ENCODE results near the gene ATP2B2. TPM values are rescaled to one million over a fixed set of nuclear protein-coding genes. Genes with fewer than 3 reads are reported as not detected.

The ATP2B2 gene
- total and polyA plus RNA-seq, 2 experiments from 2014 or later: 0.66 to 1.8 TPM

- no peaks in the 10 kb centered on the region for H3K27me3 ChIP-seq
- H3K4me3 ChIP-seq: no peak overlapping the region
- H3K36me3 ChIP-seq (replicated peaks; ENCODE audit: insufficient read depth, low read depth): no peaks in the 10 kb centered on the region
- H3K9me3 ChIP-seq (ENCODE audit: low read depth): no peaks in the 10 kb centered on the region
- no peak for DNase-seq (ENCODE audit: low spot score)
- no peak overlapping the region for H3K4me2 ChIP-seq
- H3K79me2 ChIP-seq: no peaks in the 10 kb centered on the region
- H3K4me1 ChIP-seq (ENCODE audit: insufficient read depth): no peaks in the 10 kb centered on the region
- WGBS (ENCODE audit: low lambda C conversion rate, missing lambda C conversion rate): 85% methylated on average over 6 of the region's 6 CpGs
- TF ChIP-seq, protein P1, sequence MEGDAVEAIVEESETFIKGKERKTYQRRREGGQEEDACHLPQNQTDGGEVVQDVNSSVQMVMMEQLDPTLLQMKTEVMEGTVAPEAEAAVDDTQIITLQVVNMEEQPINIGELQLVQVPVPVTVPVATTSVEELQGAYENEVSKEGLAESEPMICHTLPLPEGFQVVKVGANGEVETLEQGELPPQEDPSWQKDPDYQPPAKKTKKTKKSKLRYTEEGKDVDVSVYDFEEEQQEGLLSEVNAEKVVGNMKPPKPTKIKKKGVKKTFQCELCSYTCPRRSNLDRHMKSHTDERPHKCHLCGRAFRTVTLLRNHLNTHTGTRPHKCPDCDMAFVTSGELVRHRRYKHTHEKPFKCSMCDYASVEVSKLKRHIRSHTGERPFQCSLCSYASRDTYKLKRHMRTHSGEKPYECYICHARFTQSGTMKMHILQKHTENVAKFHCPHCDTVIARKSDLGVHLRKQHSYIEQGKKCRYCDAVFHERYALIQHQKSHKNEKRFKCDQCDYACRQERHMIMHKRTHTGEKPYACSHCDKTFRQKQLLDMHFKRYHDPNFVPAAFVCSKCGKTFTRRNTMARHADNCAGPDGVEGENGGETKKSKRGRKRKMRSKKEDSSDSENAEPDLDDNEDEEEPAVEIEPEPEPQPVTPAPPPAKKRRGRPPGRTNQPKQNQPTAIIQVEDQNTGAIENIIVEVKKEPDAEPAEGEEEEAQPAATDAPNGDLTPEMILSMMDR (IDR thresholded peaks at IDR 0.05; ENCODE audit: poor library complexity): no peak
- no peak for TF ChIP-seq EZH2 (IDR thresholded peaks at IDR 0.05; ENCODE audit: borderline replicate concordance)
- TF ChIP-seq EZH2phosphoT487 (IDR thresholded peaks at IDR 0.05; ENCODE audit: low read depth, severe bottlenecking, unreplicated experiment): no peak
- no peaks in the 10 kb centered on the region for H3K9me2 ChIP-seq (replicated peaks; ENCODE audit: insufficient read depth)
- H3K27ac ChIP-seq: no peak overlapping the region
- no peak overlapping the region for H2AFZ ChIP-seq
- H4K20me1 ChIP-seq (ENCODE audit: insufficient read depth, poor library complexity, severe bottlenecking): no peaks in the 10 kb centered on the region
These were observed 148.3 kb downstream of the ATP2B2 start for GRCh38 chr3:10357095-10357494.

GRCh38 chr3:10356461-10356981 lies 148.9 kb downstream of the ATP2B2 start:
- H2AFZ ChIP-seq: no peak overlapping the region
- H3K27me3 ChIP-seq: no peaks in the 10 kb centered on the region

GRCh38 chr3:10354361-10355015 lies 150.9 kb downstream of the ATP2B2 start:
- no peaks in the 10 kb centered on the region for H3K27me3 ChIP-seq
- no peaks in the 10 kb centered on the region for H4K20me1 ChIP-seq (ENCODE audit: insufficient read depth, poor library complexity, severe bottlenecking)
- H3K4me1 ChIP-seq (ENCODE audit: insufficient read depth): no peaks in the 10 kb centered on the region
- H3K79me2 ChIP-seq: no peaks in the 10 kb centered on the region
- DNase-seq (ENCODE audit: low spot score): no peak
- no peak overlapping the region for H2AFZ ChIP-seq
- TF ChIP-seq, protein P1 (IDR thresholded peaks at IDR 0.05; ENCODE audit: poor library complexity): no peak
- TF ChIP-seq EZH2 (IDR thresholded peaks at IDR 0.05; ENCODE audit: borderline replicate concordance) (no peak), EZH2phosphoT487 (IDR thresholded peaks at IDR 0.05; ENCODE audit: low read depth, severe bottlenecking, unreplicated experiment) (no peak)
- no peak overlapping the region for H3K27ac ChIP-seq
- 60% methylated on average over 13 of the region's 13 CpGs for WGBS (ENCODE audit: low lambda C conversion rate, missing lambda C conversion rate)
- no peaks in the 10 kb centered on the region for H3K36me3 ChIP-seq (replicated peaks; ENCODE audit: insufficient read depth, low read depth)
- no peaks in the 10 kb centered on the region for H3K9me2 ChIP-seq (replicated peaks; ENCODE audit: insufficient read depth)
- no peaks in the 10 kb centered on the region for H3K9me3 ChIP-seq (ENCODE audit: low read depth)
- H3K4me2 ChIP-seq: no peak overlapping the region
- no peak overlapping the region for H3K4me3 ChIP-seq

More at GRCh38 chr3:10356461-10356981, 148.9 kb downstream of the ATP2B2 start:
- H3K9me3 ChIP-seq (ENCODE audit: low read depth): no peaks in the 10 kb centered on the region
- no peak for TF ChIP-seq EZH2 (IDR thresholded peaks at IDR 0.05; ENCODE audit: borderline replicate concordance)
- TF ChIP-seq EZH2phosphoT487 (IDR thresholded peaks at IDR 0.05; ENCODE audit: low read depth, severe bottlenecking, unreplicated experiment): no peak
- TF ChIP-seq, protein P1 (IDR thresholded peaks at IDR 0.05; ENCODE audit: poor library complexity): no peak
- no peak overlapping the region for H3K4me2 ChIP-seq
- H3K79me2 ChIP-seq: no peaks in the 10 kb centered on the region
- no peaks in the 10 kb centered on the region for H3K36me3 ChIP-seq (replicated peaks; ENCODE audit: insufficient read depth, low read depth)
- H3K27ac ChIP-seq: no peak overlapping the region
- H3K4me1 ChIP-seq (ENCODE audit: insufficient read depth): no peaks in the 10 kb centered on the region
- H3K4me3 ChIP-seq: no peak overlapping the region
- no peaks in the 10 kb centered on the region for H3K9me2 ChIP-seq (replicated peaks; ENCODE audit: insufficient read depth)
- 65% methylated on average over 5 of the region's 5 CpGs for WGBS (ENCODE audit: low lambda C conversion rate, missing lambda C conversion rate)
- H4K20me1 ChIP-seq (ENCODE audit: insufficient read depth, poor library complexity, severe bottlenecking): no peaks in the 10 kb centered on the region
- DNase-seq (ENCODE audit: low spot score): no peak
